GM12872 (cell line): Measurements from ENCODE around the gene ERC2.

Experiments used
- CTCF ChIP-seq: IDR thresholded peaks from 3 replicates; pipeline ENCODE4 v1.5.1; 2011; ENCODE audit warnings: low read depth, mild to moderate bottlenecking, low read length, moderate library complexity; ENCODE audit not compliant: insufficient read depth

ERC2 gene

DNA sequence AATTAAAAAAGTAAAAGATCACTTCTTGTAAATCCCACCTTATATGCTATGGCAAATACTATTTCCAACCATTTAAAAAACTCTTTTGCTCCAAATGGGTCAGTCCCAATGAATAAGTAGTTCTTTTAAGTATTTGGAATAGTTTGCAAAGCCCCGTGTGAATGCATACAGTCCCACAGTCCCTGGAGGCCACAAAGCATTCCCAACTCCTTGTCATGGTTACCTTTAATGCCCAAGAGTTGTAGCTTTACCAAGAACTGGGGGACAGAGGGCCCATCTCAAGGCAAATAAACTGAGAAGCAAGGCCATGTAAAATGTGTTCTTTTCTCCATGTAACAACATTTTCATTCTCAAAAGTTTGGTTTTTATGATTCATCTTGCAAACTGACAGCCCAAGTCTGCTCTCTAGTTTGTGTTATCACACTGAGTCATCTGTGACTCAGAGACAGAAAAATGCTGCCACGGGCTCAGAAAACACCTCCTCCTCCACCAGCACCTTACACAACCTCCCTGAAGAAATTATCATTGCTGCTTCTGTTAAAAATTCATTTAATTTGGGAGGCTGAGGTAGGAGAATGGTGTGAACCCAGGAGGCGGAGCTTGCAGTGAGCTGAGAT is 336.2 kb downstream of the ERC2 start:
- TF ChIP-seq CTCF, result no peak

GRCh38 chr3:56130036-56130435 is 338.2 kb downstream of the ERC2 start:
- no peak for TF ChIP-seq CTCF

- no peak for TF ChIP-seq CTCF
Observed at GRCh38 chr3:56126632-56127031, 341.6 kb downstream of the ERC2 start.

- no peak for TF ChIP-seq CTCF
Observed at GRCh38 chr3:56125358-56126005, 342.8 kb downstream of the ERC2 start.

DNA sequence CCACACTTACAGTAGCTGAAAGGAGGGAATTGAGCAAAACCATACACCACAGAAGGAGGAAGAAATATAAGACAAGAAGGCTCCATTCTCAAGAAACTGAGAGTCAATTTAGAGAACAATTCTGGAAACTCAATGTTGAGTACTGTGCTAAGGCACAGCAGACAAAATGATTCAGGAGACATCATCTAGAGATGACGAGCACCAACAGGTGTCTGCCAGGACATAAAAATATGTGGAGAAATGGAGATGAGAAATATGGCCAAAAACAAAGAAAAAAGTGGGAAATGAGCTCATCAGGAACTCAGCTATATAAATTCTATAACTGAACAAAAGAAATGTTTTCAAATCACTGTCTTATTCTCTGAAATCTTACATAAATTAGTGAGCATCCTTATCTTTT is 343.7 kb downstream of the ERC2 start:
- no peak for TF ChIP-seq CTCF

- TF ChIP-seq CTCF, result no peak
Observed at GRCh38 chr3:56123487-56123886, 344.8 kb downstream of the ERC2 start.

DNA sequence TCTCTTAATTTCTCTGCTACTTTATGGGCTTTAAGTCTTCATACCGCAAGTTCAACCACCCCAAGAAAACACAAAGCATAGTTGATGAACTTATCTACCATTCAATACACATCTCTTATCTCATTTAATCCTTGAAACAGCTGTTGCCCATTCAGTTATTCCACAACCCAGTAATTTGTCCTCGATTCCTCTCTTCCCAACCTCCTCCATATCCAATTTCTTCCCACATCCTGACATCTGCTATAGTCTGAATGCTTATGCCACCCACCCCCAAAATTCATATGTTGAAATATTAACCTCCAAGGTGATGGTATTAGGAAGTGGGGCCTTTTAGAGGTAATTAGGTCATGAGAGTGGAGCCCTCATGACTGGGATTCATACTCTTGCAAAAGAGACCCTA is 345.4 kb downstream of the ERC2 start:
- TF ChIP-seq CTCF, result no peak
